GM23338 (cell line): ENCODE results near the gene ATN1. TPM values are rescaled to one million over a fixed set of nuclear protein-coding genes. Genes with fewer than 3 reads are reported as not detected.
"Not testable (repeated sequence)": the region's sequence is repeated elsewhere in the genome, so short reads cannot be mapped to it uniquely, and the experiment has no call there.

ENCODE experiments used
- ATAC-seq: fragments of 200-7000 bp; cut with Tn5 transposase; 3 replicates; pipeline ENCODE4 v1.9.1; 2020
- DNase-seq: peaks from one replicate; pipeline ENCODE4 v3.0.0-alpha.2; 2015; ENCODE audit warnings: low spot score
- H2AFZ ChIP-seq: fragments of 200-600 bp; sonication (generic); 2 replicates; pipeline ENCODE4 v1.8.0; 2016; ENCODE audit warnings: antibody characterized with exemption, mild to moderate bottlenecking, moderate library complexity
- H3F3A ChIP-seq: fragments of 200-600 bp; sonication (generic); replicated peaks from 2 replicates; pipeline ENCODE4 v1.8.0; 2017; ENCODE audit warnings: antibody characterized with exemption, mixed run types, low read depth
- H3K27ac ChIP-seq: fragments of 200-600 bp; sonication (generic); 2 replicates; pipeline ENCODE4 v1.6.1; 2016; ENCODE audit warnings: low read depth
- H3K27me3 ChIP-seq: fragments of 200-600 bp; sonication (generic); 2 replicates; pipeline ENCODE4 v1.8.0; 2016; ENCODE audit warnings: mild to moderate bottlenecking, mixed run types, moderate library complexity; ENCODE audit not compliant: insufficient read depth
- H3K36me3 ChIP-seq: fragments of 200-600 bp; sonication (generic); 2 replicates; pipeline ENCODE4 v1.8.0; 2016; ENCODE audit warnings: mild to moderate bottlenecking; ENCODE audit not compliant: insufficient read depth
- H3K4me1 ChIP-seq: fragments of 200-600 bp; sonication (generic); 2 replicates; pipeline ENCODE4 v1.8.0; 2016; ENCODE audit warnings: mild to moderate bottlenecking, moderate library complexity; ENCODE audit not compliant: insufficient read depth
- H3K4me2 ChIP-seq: fragments of 200-600 bp; sonication (generic); 2 replicates; pipeline ENCODE4 v1.7.1; 2017; ENCODE audit warnings: mixed run types
- H3K4me3 ChIP-seq: fragments of 200-600 bp; sonication (generic); 2 replicates; pipeline ENCODE4 v1.6.1; 2016; ENCODE audit warnings: mixed run types
- H3K79me2 ChIP-seq: fragments of 200-600 bp; sonication (generic); replicated peaks from 2 replicates; pipeline ENCODE4 v1.8.0; 2017; ENCODE audit warnings: mild to moderate bottlenecking; ENCODE audit not compliant: insufficient read depth
- H3K9me2 ChIP-seq: fragments of 200-600 bp; sonication (generic); 2 replicates; pipeline ENCODE4 v1.8.0; 2017; ENCODE audit not compliant: insufficient read depth
- H4K20me1 ChIP-seq: fragments of 200-600 bp; sonication (generic); replicated peaks from 2 replicates; pipeline ENCODE4 v1.8.0; 2017; ENCODE audit warnings: mild to moderate bottlenecking; ENCODE audit not compliant: insufficient read depth
- H3K27ac Mint-ChIP-seq: 2 replicates; pipeline ENCODE4 v1.8.0; 2020; ENCODE audit warnings: inconsistent platforms, mild to moderate bottlenecking, moderate library complexity, mixed read lengths
- H3K27me3 Mint-ChIP-seq: 3 replicates; pipeline ENCODE4 v1.8.0; 2022; ENCODE audit warnings: low read depth, mild to moderate bottlenecking, moderate library complexity, mixed read lengths, inconsistent platforms; ENCODE audit not compliant: insufficient read depth, poor library complexity
- H3K36me3 Mint-ChIP-seq: 3 replicates; pipeline ENCODE4 v1.8.0; 2021; ENCODE audit warnings: low read depth, mild to moderate bottlenecking, inconsistent platforms, moderate library complexity, mixed read lengths
- H3K4me1 Mint-ChIP-seq: 3 replicates; pipeline ENCODE4 v1.8.0; 2020; ENCODE audit warnings: mild to moderate bottlenecking, inconsistent platforms, mixed read lengths
- H3K4me3 Mint-ChIP-seq: 3 replicates; pipeline ENCODE4 v1.8.0; 2021; ENCODE audit warnings: moderate library complexity, mild to moderate bottlenecking, inconsistent platforms, mixed read lengths
- H3K9me3 Mint-ChIP-seq: 3 replicates; pipeline ENCODE4 v1.8.0; 2020; ENCODE audit warnings: moderate library complexity, mild to moderate bottlenecking, inconsistent platforms, mixed read lengths
- CREB1 ChIP-seq: fragments of 250-450 bp; sonication (Bioruptor Pico); IDR thresholded peaks from 2 replicates; pipeline ENCODE4 v1.5.0; 2020; ENCODE audit warnings: low read depth, mild to moderate bottlenecking, moderate library complexity
- EZH2 ChIP-seq: fragments of 200-600 bp; sonication (generic); IDR thresholded peaks from one replicate; pipeline ENCODE4 v1.8.0; 2017; ENCODE audit warnings: antibody characterized with exemption, mild to moderate bottlenecking, low read depth; ENCODE audit not compliant: unreplicated experiment
- ZNF114 ChIP-seq: fragments of 250-450 bp; sonication (Bioruptor Pico); IDR thresholded peaks from 2 replicates; pipeline ENCODE4 v1.5.0; 2020; ENCODE audit warnings: mild to moderate bottlenecking, moderate library complexity
- polyA plus RNA-seq: library from polyadenylated mRNA; unstranded; fragments of >200 nt; fragmentation: Nextera tagmentation; extraction: Ambion mirVana; gene quantifications from 2 replicates; pipeline ENCODE4 v1.2.1, GENCODE V29; 2016
- total RNA-seq: library from RNA; depleted of rRNA; stranded (reverse); fragments of >200 nt; shearing (Covaris generic); gene quantifications from 2 replicates; pipeline ENCODE4 v1.2.3, GENCODE V29; 2014
- TF ChIP-seq, protein P1 (sequence below): fragments of 250-450 bp; sonication (Bioruptor Pico); IDR thresholded peaks from 2 replicates; pipeline ENCODE4 v1.5.0; 2020; ENCODE audit warnings: mild to moderate bottlenecking, moderate library complexity
- TF ChIP-seq, protein P2 (sequence below): IDR thresholded peaks from 2 replicates; pipeline ENCODE4 v1.6.1; 2016; ENCODE audit warnings: antibody characterized with exemption

ATN1 gene
- total and polyA plus RNA-seq, 2 experiments from 2014 or later = 27.2 to 49.6 TPM

- TF ChIP-seq, protein P1, sequence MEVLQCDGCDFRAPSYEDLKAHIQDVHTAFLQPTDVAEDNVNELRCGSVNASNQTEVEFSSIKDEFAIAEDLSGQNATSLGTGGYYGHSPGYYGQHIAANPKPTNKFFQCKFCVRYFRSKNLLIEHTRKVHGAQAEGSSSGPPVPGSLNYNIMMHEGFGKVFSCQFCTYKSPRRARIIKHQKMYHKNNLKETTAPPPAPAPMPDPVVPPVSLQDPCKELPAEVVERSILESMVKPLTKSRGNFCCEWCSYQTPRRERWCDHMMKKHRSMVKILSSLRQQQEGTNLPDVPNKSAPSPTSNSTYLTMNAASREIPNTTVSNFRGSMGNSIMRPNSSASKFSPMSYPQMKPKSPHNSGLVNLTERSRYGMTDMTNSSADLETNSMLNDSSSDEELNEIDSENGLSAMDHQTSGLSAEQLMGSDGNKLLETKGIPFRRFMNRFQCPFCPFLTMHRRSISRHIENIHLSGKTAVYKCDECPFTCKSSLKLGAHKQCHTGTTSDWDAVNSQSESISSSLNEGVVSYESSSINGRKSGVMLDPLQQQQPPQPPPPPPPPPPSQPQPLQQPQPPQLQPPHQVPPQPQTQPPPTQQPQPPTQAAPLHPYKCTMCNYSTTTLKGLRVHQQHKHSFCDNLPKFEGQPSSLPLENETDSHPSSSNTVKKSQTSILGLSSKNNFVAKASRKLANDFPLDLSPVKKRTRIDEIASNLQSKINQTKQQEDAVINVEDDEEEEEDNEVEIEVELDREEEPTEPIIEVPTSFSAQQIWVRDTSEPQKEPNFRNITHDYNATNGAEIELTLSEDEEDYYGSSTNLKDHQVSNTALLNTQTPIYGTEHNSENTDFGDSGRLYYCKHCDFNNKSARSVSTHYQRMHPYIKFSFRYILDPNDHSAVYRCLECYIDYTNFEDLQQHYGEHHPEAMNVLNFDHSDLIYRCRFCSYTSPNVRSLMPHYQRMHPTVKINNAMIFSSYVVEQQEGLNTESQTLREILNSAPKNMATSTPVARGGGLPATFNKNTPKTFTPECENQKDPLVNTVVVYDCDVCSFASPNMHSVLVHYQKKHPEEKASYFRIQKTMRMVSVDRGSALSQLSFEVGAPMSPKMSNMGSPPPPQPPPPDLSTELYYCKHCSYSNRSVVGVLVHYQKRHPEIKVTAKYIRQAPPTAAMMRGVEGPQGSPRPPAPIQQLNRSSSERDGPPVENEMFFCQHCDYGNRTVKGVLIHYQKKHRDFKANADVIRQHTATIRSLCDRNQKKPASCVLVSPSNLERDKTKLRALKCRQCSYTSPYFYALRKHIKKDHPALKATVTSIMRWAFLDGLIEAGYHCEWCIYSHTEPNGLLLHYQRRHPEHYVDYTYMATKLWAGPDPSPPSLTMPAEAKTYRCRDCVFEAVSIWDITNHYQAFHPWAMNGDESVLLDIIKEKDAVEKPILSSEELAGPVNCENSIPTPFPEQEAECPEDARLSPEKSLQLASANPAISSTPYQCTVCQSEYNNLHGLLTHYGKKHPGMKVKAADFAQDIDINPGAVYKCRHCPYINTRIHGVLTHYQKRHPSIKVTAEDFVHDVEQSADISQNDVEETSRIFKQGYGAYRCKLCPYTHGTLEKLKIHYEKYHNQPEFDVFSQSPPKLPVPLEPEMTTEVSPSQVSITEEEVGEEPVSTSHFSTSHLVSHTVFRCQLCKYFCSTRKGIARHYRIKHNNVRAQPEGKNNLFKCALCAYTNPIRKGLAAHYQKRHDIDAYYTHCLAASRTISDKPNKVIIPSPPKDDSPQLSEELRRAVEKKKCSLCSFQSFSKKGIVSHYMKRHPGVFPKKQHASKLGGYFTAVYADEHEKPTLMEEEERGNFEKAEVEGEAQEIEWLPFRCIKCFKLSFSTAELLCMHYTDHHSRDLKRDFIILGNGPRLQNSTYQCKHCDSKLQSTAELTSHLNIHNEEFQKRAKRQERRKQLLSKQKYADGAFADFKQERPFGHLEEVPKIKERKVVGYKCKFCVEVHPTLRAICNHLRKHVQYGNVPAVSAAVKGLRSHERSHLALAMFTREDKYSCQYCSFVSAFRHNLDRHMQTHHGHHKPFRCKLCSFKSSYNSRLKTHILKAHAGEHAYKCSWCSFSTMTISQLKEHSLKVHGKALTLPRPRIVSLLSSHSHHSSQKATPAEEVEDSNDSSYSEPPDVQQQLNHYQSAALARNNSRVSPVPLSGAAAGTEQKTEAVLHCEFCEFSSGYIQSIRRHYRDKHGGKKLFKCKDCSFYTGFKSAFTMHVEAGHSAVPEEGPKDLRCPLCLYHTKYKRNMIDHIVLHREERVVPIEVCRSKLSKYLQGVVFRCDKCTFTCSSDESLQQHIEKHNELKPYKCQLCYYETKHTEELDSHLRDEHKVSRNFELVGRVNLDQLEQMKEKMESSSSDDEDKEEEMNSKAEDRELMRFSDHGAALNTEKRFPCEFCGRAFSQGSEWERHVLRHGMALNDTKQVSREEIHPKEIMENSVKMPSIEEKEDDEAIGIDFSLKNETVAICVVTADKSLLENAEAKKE (CRISPR knock-in tag) = no peak
- TF ChIP-seq EZH2 = no peak
- no peak; the same call in 1 of the 2 replicates for TF ChIP-seq ZNF114 (CRISPR knock-in tag)
- TF ChIP-seq CREB1 = peak; percentile 80
Observed at GRCh38 chr12:6890789-6891645, 36.7 kb upstream of the ATN1 start (continued).

DNA sequence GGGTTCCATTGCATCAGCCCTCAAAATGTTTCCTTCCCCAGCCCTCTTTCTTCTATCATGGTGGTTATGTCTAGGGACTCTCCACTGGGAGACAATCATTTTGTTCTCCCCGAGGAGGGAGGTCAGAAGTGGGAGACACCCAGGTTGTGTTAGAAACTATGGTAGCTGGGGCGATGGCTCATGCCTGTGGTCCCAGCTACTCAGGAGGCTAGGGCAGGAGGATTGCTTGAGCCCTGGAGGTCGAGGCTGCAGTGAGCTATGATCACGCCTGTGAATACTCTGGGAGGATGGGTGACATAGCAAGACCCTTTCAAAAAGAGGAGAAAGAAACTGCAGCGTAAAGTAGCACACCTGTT, 36.1 kb upstream of the ATN1 start:
- H3K4me1 Mint-ChIP-seq = peaks cover 14% of the 10 kb centered on the region
- no peaks in the 10 kb centered on the region; the same call in 1 of the 3 replicates for H3K9me3 Mint-ChIP-seq
- Histone ChIP-seq H2AFZ (peak overlapping the region; percentile 30; the same call in 1 of the 2 replicates), H3F3A (peaks cover 26% of the 10 kb centered on the region), H3K4me1 (peaks cover 26% of the 10 kb centered on the region), H3K79me2 (no peaks in the 10 kb centered on the region), H3K4me2 (peak overlapping the region; percentile 78), H3K36me3 (no peaks in the 10 kb centered on the region), H4K20me1 (no peaks in the 10 kb centered on the region), H3K27ac (peak overlapping the region; percentile 82), H3K27me3 (no peaks in the 10 kb centered on the region), H3K4me3 (peak overlapping the region; percentile 54), H3K9me2 (no peaks in the 10 kb centered on the region)
- H3K36me3 Mint-ChIP-seq = no peaks in the 10 kb centered on the region
- DNase-seq (no peak), ATAC-seq (peak; percentile 5)
- peak overlapping the region; percentile 94 for H3K27ac Mint-ChIP-seq
- peaks cover 19% of the 10 kb centered on the region for H3K27me3 Mint-ChIP-seq
- no peak for TF ChIP-seq CREB1
- TF ChIP-seq, protein P2, sequence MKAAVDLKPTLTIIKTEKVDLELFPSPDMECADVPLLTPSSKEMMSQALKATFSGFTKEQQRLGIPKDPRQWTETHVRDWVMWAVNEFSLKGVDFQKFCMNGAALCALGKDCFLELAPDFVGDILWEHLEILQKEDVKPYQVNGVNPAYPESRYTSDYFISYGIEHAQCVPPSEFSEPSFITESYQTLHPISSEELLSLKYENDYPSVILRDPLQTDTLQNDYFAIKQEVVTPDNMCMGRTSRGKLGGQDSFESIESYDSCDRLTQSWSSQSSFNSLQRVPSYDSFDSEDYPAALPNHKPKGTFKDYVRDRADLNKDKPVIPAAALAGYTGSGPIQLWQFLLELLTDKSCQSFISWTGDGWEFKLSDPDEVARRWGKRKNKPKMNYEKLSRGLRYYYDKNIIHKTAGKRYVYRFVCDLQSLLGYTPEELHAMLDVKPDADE = 0 out of 2 replicates have a peak, but pooled peaks have one; percentile 3
- peak overlapping the region; percentile 71 for H3K4me3 Mint-ChIP-seq

- Mint-ChIP-seq H3K27me3 (peaks cover 21% of the 10 kb centered on the region), H3K4me1 (peaks cover 14% of the 10 kb centered on the region), H3K4me3 (0 out of 3 replicates have a peak overlapping the region, but pooled peaks have one; percentile 23)
- H3K27ac Mint-ChIP-seq, H3K4me3 ChIP-seq, H2AFZ ChIP-seq, H3K79me2 ChIP-seq, H3K4me2 ChIP-seq, H4K20me1 ChIP-seq, H3K36me3 ChIP-seq, H3K36me3 Mint-ChIP-seq, H3K9me3 Mint-ChIP-seq, H3K27me3 ChIP-seq, H3K27ac ChIP-seq, H3K9me2 ChIP-seq, ATAC-seq, DNase-seq: not testable (repeated sequence)
- H3F3A ChIP-seq = peaks cover 26% of the 10 kb centered on the region
- peaks cover 15% of the 10 kb centered on the region for H3K4me1 ChIP-seq
Observed at GRCh38 chr12:6892683-6893082, 35.1 kb upstream of the ATN1 start.
